ENCODE results near the gene OXTR.

DNA sequence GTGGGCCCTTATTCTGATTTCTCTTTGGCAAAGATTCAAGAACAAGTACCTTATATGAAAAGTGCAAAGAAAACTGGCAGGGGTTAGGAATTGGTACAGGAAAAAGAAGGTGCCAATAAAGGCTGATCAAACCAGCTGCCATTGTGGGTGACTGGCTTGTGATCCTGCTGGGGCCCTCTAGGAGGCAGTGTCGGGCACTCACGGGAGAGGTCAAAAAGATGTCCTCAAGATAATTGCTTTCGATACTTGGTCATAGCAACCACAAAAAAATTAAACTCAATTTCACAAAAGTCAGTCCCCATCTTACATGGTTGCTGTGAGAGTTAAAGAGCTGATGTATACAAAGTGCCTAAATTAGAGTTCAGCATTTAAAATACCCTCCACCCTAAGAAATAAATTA is 66.9 kb downstream of the OXTR start:
- TF ChIP-seq, protein P1, sequence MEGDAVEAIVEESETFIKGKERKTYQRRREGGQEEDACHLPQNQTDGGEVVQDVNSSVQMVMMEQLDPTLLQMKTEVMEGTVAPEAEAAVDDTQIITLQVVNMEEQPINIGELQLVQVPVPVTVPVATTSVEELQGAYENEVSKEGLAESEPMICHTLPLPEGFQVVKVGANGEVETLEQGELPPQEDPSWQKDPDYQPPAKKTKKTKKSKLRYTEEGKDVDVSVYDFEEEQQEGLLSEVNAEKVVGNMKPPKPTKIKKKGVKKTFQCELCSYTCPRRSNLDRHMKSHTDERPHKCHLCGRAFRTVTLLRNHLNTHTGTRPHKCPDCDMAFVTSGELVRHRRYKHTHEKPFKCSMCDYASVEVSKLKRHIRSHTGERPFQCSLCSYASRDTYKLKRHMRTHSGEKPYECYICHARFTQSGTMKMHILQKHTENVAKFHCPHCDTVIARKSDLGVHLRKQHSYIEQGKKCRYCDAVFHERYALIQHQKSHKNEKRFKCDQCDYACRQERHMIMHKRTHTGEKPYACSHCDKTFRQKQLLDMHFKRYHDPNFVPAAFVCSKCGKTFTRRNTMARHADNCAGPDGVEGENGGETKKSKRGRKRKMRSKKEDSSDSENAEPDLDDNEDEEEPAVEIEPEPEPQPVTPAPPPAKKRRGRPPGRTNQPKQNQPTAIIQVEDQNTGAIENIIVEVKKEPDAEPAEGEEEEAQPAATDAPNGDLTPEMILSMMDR (IDR thresholded peaks at IDR 0.05) = no peak
- TF ChIP-seq POLR2A (IDR thresholded peaks at IDR 0.05) = no peak

All from tibial nerve (tissue), 3 donors.